GM12873 (cell line): ENCODE results near the gene EPB41L4B.

Experiments
- TF ChIP-seq, protein P1 (sequence below): IDR thresholded peaks from 2 replicates; pipeline ENCODE4 v1.5.1; 2012; ENCODE audit warnings: low read depth, mild to moderate bottlenecking, moderate library complexity, low read length, control low read depth; ENCODE audit not compliant: insufficient read depth; ENCODE audit errors: missing control alignments

Gene EPB41L4B

DNA sequence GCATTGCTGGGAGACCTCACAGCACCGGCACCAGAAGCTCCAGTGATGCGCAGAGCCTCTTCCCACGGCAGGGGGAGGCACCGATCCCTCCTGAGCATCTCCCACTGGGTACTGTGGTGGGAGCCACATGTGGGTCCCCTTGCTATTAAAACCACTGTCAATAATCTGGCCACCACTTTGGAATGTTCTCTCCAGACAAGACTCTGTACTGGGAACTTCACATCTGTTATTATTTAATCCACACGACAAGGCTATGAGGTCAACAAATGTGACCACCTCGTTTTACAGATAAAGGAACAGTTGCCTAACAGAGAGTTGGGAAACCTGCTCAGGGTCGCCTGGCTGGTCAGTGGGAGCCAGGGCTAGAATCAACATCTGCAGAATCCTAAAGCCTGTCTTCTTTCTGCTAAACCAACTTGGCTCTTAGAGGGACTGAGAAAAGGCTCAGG lies 72.7 kb downstream of the EPB41L4B start:
- TF ChIP-seq, protein P1, sequence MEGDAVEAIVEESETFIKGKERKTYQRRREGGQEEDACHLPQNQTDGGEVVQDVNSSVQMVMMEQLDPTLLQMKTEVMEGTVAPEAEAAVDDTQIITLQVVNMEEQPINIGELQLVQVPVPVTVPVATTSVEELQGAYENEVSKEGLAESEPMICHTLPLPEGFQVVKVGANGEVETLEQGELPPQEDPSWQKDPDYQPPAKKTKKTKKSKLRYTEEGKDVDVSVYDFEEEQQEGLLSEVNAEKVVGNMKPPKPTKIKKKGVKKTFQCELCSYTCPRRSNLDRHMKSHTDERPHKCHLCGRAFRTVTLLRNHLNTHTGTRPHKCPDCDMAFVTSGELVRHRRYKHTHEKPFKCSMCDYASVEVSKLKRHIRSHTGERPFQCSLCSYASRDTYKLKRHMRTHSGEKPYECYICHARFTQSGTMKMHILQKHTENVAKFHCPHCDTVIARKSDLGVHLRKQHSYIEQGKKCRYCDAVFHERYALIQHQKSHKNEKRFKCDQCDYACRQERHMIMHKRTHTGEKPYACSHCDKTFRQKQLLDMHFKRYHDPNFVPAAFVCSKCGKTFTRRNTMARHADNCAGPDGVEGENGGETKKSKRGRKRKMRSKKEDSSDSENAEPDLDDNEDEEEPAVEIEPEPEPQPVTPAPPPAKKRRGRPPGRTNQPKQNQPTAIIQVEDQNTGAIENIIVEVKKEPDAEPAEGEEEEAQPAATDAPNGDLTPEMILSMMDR = no peak

DNA sequence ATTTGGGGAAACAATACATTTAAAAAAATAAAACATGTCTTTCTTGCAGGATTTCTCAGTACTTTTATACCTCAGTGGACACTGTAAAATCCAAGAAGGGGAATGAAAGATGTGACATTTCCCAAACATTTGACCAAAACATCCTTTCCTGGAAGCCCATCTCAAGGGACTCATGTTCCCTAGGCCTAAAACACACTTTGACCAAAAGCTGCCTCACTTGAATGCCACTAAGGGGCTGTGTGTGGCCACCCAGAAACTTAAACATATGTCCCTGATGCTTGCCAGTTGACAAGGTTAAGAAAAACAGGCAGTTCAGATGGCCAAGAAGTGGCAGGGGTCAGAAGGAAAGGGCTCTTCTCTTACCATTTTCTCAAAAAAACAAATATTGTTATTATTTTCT lies 73.6 kb downstream of the EPB41L4B start:
- TF ChIP-seq, protein P1 = no peak

DNA sequence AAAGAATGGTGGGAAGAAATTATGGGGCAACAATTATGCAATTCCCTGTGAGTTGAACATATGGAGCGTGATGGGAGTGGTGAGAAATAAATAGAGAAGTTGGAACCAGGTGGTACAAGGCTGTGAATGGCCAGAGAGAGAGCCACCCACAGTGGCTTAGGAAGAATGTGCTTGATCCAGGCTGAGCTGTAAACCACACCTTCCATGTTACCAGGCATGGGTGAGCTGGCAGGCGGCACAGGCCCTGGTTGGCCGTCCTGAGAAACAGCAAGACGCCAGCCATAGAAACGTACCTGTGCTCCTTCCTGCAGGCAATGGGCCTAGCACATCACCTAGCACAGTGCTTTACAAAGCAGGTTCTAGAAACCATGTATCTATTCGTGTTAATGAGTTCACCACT lies 74.3 kb downstream of the EPB41L4B start:
- TF ChIP-seq, protein P1 = no peak

DNA sequence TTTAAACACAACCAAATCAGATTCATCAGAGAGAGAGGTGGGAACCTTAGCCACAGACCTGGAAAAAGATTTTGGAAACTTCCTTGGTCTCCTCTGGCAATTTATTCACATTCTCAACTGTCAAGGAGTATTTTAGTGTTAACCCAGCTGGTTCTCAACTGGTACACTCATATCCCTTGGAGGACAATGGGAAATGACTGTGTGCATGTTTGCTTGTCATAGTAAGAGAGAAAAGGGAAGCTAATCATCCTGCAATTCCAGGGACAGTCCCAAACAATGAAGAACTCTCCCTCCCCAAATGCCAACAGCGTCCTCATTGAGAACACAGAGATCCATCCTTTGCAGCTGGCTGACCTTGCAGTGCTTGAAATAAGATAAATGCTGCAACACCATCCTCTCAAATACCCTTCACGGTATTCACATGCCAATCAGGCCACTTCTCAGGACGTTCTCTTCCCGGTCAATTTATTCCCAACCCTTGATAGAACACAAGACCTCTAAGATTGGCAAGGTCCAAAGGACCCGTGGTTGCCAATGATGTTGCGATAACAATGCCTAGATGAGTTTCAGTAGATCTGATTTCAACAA lies 75.5 kb downstream of the EPB41L4B start:
- TF ChIP-seq, protein P1 = no peak

DNA sequence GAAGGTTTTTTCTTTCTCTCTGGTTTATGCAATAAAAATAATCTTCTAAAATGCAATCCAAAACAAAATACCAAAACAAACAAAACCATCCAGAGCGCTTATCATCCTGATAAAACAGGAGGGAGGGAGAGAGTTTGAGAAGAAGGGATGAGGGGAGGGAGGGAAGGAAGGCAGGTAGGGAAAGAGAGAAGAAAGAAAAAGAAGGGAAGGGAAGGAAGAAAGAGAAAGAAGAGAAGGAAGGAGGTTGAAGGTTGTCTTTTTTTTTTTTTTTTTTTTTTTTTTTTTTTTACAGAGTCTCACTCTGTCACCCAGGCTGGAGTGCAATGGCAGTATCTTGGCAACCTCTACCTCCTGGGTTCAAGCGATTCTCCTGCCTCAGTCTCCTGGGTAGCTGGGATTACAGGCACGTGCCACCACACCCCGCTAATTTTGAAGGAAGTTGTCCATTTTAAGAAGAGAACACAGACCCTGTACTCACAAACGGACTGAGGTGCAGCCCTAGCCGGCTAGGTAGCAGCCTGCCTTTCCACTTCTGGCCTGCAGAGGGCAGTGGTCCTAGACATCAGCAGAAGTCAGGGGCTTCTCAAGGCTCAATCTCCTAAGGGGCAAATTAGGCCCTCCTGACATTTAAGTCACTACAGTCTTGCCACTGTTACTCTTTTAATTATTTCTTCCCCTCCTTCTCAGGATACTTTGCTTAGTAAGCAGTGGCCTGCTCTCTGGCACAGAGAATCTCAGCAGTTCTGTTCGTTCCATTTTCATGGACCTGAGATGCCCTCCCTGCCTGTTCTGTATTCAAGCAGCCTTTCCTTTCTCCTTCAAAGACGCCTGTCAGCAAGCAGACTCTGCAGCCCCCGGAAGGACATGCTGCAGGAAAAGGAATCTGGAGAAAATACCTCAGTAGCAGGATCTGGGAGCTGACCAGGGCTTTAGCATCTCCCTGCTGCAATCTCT lies 76.4 kb downstream of the EPB41L4B start:
- TF ChIP-seq, protein P1 = peak; percentile 98

DNA sequence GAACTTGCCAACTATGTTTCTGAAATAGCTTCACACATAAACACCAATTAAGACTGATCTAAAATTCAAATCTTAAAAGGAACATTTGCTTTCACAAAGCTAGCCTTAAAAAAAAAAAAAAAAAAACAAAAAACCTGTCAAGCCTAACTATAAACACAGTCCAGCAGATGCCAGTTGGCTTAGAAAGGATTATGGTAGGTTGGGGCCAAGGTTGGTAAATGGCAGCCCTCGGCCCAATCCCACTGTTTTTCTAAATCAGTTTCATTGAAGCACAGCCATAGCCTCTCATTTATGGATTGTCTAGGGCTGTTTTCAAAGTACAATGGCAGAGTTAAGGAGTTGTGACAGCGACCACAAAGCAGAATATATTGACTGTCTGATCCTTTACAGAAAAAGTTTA lies 78.1 kb downstream of the EPB41L4B start:
- TF ChIP-seq, protein P1 = no peak

DNA sequence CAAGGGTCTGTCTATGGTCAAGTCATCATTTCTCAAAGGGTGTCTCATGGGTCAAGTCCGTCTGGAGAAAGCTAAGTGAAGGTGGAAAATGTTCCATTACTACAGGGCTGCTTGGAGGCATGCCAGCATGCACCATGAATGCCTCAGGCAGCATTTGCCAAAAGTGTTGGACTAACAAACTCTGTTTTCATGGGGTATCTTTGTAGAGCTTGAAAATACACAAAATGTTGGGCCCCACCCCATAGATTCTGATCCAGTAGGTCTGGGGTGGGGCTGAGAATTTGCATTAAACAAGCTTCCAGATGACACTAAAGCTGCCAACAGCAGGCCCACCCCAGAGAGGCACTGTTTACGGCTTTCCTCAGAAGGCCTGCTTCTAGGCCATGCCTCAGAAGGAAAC lies 78.8 kb downstream of the EPB41L4B start:
- TF ChIP-seq, protein P1 = no peak
